ENCODE data around the gene AMH.

DNA sequence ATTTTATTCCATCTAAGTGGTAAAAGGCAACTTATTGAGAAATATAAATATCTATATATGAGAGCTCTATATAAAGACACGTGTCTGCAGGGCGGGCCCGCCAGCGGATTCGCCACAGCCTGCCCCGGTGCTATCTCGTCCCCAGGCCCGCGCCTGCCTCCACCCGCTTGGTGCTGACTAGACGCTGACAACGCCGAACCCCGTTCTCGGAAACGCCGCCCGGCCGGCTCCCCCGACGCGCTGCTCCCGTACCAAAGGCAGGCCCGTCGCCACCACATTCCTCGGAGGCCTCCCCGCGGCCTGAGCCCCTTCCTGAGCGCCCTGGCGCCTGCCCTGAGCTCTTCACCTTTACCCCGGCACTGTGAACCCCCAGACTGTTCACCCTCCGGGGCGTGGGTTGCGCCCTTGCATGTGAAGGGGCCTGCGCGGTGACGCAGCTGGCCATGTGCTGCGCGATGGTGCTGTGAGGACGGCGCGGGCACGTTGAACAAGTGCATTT lies 19.0 kb upstream of the AMH start:
- TF ChIP-seq, protein P1, sequence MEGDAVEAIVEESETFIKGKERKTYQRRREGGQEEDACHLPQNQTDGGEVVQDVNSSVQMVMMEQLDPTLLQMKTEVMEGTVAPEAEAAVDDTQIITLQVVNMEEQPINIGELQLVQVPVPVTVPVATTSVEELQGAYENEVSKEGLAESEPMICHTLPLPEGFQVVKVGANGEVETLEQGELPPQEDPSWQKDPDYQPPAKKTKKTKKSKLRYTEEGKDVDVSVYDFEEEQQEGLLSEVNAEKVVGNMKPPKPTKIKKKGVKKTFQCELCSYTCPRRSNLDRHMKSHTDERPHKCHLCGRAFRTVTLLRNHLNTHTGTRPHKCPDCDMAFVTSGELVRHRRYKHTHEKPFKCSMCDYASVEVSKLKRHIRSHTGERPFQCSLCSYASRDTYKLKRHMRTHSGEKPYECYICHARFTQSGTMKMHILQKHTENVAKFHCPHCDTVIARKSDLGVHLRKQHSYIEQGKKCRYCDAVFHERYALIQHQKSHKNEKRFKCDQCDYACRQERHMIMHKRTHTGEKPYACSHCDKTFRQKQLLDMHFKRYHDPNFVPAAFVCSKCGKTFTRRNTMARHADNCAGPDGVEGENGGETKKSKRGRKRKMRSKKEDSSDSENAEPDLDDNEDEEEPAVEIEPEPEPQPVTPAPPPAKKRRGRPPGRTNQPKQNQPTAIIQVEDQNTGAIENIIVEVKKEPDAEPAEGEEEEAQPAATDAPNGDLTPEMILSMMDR (IDR thresholded peaks at IDR 0.05): no peak
- TF ChIP-seq POLR2AphosphoS5 (IDR thresholded peaks at IDR 0.05) (no peak), POLR2A (IDR thresholded peaks at IDR 0.05) (no peak)

Measured in stomach (tissue), 4 donors.